Endothelial cell (in vitro differentiated cells): ENCODE data around the gene LAG3. TPM values are rescaled to one million over a fixed set of nuclear protein-coding genes. Genes with fewer than 3 reads are reported as not detected.

ENCODE experiments used
- DNase-seq: peaks from one replicate; pipeline ENCODE4 v3.0.0; 2021; ENCODE audit warnings: low spot score
- H3K27ac Mint-ChIP-seq: one replicate; pipeline ENCODE4 v1.8.0; 2021; ENCODE audit warnings: mixed read lengths, inconsistent platforms; ENCODE audit not compliant: unreplicated experiment
- H3K27me3 Mint-ChIP-seq: one replicate; pipeline ENCODE4 v1.8.0; 2021; ENCODE audit warnings: mild to moderate bottlenecking, moderate library complexity, mixed read lengths, inconsistent platforms; ENCODE audit not compliant: unreplicated experiment
- H3K36me3 Mint-ChIP-seq: one replicate; pipeline ENCODE4 v1.8.0; 2021; ENCODE audit warnings: mild to moderate bottlenecking, low read depth, mixed read lengths, inconsistent platforms; ENCODE audit not compliant: unreplicated experiment
- H3K4me1 Mint-ChIP-seq: one replicate; pipeline ENCODE4 v1.8.0; 2021; ENCODE audit warnings: mild to moderate bottlenecking, mixed read lengths, inconsistent platforms; ENCODE audit not compliant: unreplicated experiment
- H3K4me3 Mint-ChIP-seq: one replicate; pipeline ENCODE4 v1.8.0; 2021; ENCODE audit warnings: mild to moderate bottlenecking, mixed read lengths, inconsistent platforms; ENCODE audit not compliant: unreplicated experiment
- H3K9me3 Mint-ChIP-seq: one replicate; pipeline ENCODE4 v1.8.0; 2021; ENCODE audit warnings: mixed read lengths, inconsistent platforms; ENCODE audit not compliant: unreplicated experiment
- total RNA-seq: library from RNA; stranded (reverse); fragmentation: NEBNext Ultra II Directional; extraction: Animal tissue kit (Norgen Biotek cat#: 25700); gene quantifications from one replicate; pipeline ENCODE4 v1.2.1, GENCODE V29; 2021; ENCODE audit not compliant: unreplicated experiment
- TF ChIP-seq, protein P1 (sequence below): fragments of 200-600 bp; sonication (generic); IDR thresholded peaks from one replicate; pipeline ENCODE4 v1.5.0; 2021; ENCODE audit warnings: antibody characterized with exemption; ENCODE audit not compliant: unreplicated experiment

Gene LAG3
- total RNA-seq, 1 donor from 2014 or later, result 7.6 TPM

DNA sequence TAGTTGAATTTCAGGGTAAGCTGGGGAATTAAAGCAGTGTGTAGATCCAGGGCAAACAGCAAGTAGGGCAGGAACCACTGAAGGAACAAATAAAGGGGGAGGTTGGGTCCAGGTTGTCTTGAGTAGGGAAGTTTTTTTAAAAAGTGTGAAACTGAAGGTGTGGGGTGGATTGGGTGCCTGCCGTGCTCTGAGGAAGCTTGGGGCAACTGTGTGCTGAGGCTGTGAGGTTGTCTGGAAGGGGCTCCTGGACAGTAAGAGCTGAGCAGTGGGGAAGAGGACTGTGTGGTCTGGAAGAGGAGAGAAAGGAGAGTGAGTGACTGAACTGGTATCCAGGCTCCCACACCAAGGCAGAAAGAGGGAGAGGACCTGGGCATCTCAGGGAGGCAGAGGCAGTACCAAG lies 38.4 kb downstream of the LAG3 start:
- H3K4me1 Mint-ChIP-seq, result peaks cover 23% of the 10 kb centered on the region
- no peaks in the 10 kb centered on the region for H3K9me3 Mint-ChIP-seq
- TF ChIP-seq, protein P1, sequence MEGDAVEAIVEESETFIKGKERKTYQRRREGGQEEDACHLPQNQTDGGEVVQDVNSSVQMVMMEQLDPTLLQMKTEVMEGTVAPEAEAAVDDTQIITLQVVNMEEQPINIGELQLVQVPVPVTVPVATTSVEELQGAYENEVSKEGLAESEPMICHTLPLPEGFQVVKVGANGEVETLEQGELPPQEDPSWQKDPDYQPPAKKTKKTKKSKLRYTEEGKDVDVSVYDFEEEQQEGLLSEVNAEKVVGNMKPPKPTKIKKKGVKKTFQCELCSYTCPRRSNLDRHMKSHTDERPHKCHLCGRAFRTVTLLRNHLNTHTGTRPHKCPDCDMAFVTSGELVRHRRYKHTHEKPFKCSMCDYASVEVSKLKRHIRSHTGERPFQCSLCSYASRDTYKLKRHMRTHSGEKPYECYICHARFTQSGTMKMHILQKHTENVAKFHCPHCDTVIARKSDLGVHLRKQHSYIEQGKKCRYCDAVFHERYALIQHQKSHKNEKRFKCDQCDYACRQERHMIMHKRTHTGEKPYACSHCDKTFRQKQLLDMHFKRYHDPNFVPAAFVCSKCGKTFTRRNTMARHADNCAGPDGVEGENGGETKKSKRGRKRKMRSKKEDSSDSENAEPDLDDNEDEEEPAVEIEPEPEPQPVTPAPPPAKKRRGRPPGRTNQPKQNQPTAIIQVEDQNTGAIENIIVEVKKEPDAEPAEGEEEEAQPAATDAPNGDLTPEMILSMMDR, result no peak
- H3K4me3 Mint-ChIP-seq, result no peak overlapping the region
- no peak overlapping the region for H3K27ac Mint-ChIP-seq
- H3K36me3 Mint-ChIP-seq, result peaks cover 8% of the 10 kb centered on the region
- H3K27me3 Mint-ChIP-seq, result peaks cover 5% of the 10 kb centered on the region
- DNase-seq, result no peak

GRCh38 chr12:6813363-6813762 lies 41.0 kb downstream of the LAG3 start:
- Mint-ChIP-seq H3K9me3 (no peaks in the 10 kb centered on the region), H3K4me3 (no peak overlapping the region), H3K4me1 (peaks cover 41% of the 10 kb centered on the region), H3K27ac (no peak overlapping the region), H3K36me3 (peaks cover 16% of the 10 kb centered on the region), H3K27me3 (peaks cover 16% of the 10 kb centered on the region)
- TF ChIP-seq, protein P1, result no peak
- no peak for DNase-seq

- H3K4me3 Mint-ChIP-seq, result no peak overlapping the region
- H3K27ac Mint-ChIP-seq, result no peak overlapping the region
- peaks cover 18% of the 10 kb centered on the region for H3K36me3 Mint-ChIP-seq
- TF ChIP-seq, protein P1, result no peak
- H3K4me1 Mint-ChIP-seq, result peaks cover 50% of the 10 kb centered on the region
- peaks cover 25% of the 10 kb centered on the region for H3K27me3 Mint-ChIP-seq
- no peaks in the 10 kb centered on the region for H3K9me3 Mint-ChIP-seq
- no peak for DNase-seq
Measured at GRCh38 chr12:6816598-6816997, 44.3 kb downstream of the LAG3 start.

DNA sequence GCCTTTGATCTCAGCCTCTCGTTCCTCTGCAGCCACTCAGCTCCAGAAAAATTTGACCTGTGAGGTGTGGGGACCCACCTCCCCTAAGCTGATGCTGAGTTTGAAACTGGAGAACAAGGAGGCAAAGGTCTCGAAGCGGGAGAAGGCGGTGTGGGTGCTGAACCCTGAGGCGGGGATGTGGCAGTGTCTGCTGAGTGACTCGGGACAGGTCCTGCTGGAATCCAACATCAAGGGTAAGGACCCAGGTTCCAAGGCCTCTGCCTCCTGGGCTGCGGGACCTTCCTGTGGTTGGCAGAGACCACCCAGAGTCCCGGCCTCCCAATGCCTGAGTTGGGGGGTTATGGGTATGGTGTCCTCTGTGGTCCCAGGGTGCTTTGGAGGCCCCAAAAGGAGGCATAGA lies 44.8 kb downstream of the LAG3 start:
- Mint-ChIP-seq H3K4me1 (peaks cover 52% of the 10 kb centered on the region), H3K36me3 (peaks cover 18% of the 10 kb centered on the region), H3K4me3 (no peak overlapping the region), H3K27ac (no peak overlapping the region), H3K27me3 (peaks cover 24% of the 10 kb centered on the region), H3K9me3 (no peaks in the 10 kb centered on the region)
- DNase-seq, result no peak
- TF ChIP-seq, protein P1, result no peak

- Mint-ChIP-seq H3K27ac (peak overlapping the region; percentile 28), H3K4me1 (peaks cover 54% of the 10 kb centered on the region), H3K36me3 (peaks cover 18% of the 10 kb centered on the region), H3K9me3 (no peaks in the 10 kb centered on the region), H3K27me3 (peaks cover 26% of the 10 kb centered on the region), H3K4me3 (peak overlapping the region; percentile 48)
- TF ChIP-seq, protein P1, result no peak
- DNase-seq, result no peak
Measured at GRCh38 chr12:6817662-6818157, 45.4 kb downstream of the LAG3 start.
